Fibroblast of lung (primary cell): ENCODE data around the gene SLC25A53.

Experiments used
- CTCF ChIP-seq, 2 donors: IDR thresholded peaks in 1 of 2; conservative IDR thresholded peaks in 1 of 2; 1 replicate in 1 of 2; 2 replicates in 1 of 2; pipeline ENCODE4 v1.5.1; 2011 to 2012; ENCODE audit warnings: low read length in 2 of 2, control low read depth in 1 of 2, inconsistent platforms in 1 of 2, low read depth in 1 of 2, mild to moderate bottlenecking in 1 of 2
- EZH2 ChIP-seq: IDR thresholded peaks from 2 replicates; pipeline ENCODE4 v1.5.1; 2012; ENCODE audit warnings: low read length, control low read depth, mild to moderate bottlenecking; ENCODE audit errors: missing control alignments

- TF ChIP-seq CTCF (conservative IDR thresholded peaks at IDR 0.05 in 1 of 2, IDR thresholded peaks at IDR 0.05 in 1 of 2; ENCODE audit: low read depth in 1 of 2, low read length in 2 of 2): no peak
- no peak for TF ChIP-seq EZH2
Observed at GRCh38 chrX:104135677-104136076, 21.1 kb downstream of the SLC25A53 start.
